ENCODE data around the gene SLC36A1. TPM values are rescaled to one million over a fixed set of nuclear protein-coding genes. Genes with fewer than 3 reads are reported as not detected.
"Not testable (repeated sequence)": the region's sequence is repeated elsewhere in the genome, so short reads cannot be mapped to it uniquely, and the experiment has no call there.

The SLC36A1 gene
- total RNA-seq, 1 donor from 2014 or later: 1.4 TPM

DNA sequence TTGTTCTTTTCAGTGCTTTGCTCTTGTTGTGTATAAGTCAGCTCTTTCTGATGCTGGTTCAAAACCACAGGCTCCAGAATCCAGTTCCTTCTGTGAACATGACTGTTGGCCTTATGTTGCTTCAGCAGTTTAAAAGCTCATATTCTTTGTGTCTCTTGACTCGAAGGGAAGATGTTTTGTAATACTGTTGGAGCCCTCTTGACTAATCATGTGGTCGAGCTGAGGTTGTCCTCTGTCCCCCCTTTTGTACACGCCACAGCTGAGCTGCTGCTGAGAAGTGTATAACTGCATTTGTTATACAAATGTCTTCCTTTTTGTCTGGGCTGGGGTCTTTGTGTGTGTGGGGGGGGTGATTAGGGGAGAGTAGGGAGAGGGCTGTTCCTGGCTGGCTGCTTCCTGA is 35.8 kb downstream of the SLC36A1 start:
- no peak for DNase-seq (ENCODE audit: low read depth in 2 of 2)

DNA sequence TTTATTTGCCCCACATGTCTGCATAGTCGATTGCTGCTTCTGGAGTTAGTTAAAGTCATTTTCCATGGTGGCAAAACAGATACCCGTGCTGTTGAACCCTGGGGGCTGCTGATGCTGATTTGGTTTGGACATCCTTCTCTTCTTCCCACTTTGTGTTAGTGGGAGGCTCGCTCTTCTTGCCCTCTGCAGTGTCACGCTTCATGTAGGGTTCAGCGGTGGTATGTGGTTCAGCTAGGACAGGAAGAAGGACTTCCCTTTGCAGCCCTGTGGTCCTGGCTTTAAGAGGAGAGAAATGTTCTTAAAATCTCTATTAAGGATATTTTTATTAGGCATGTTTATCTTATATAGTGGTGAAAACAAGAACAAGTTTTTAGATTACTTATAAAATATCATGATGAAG is 36.2 kb downstream of the SLC36A1 start:
- no peak for DNase-seq (ENCODE audit: low read depth in 2 of 2)

DNA sequence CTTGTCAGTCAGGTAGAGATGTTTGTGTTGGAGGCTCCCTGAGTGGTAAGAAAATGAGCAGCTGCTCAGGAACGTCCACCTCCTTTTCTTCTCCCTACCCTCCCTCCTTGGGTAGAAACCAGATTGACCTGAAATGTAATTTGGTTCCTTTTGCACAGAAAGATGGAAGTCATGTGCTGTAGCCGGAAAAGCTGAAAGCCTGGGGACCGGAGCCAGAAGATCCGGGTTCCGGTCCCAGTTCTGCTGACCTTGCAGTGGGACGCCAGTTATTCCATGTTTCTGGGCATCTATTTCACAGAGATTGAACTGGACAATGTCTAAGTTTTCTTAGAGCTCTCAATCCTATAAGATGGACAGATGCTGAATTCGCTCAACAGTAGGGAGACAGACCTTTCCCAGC is 40.1 kb downstream of the SLC36A1 start:
- DNase-seq (ENCODE audit: low read depth in 2 of 2): no peak

DNA sequence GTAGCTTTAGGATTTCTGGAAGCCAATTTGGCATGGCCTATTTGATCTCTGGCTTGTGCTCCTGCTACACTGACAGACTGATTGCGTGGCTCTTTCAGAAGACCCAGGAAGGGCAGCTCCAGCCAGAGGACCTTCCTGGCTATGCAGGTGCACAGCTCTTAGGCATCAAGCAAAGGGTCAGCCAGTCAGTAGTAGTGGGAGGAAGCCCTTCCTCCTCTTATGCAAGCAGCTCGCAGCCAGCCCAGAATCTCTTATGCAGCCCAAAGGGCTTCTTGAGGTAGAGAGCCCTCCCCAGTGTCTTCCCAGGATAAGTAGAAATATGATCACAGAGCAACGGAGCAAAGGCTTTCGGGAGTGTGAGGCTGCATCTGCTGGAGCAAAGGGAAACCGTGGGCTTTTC is 43.2 kb downstream of the SLC36A1 start:
- DNase-seq (ENCODE audit: low read depth in 2 of 2): no peak

DNA sequence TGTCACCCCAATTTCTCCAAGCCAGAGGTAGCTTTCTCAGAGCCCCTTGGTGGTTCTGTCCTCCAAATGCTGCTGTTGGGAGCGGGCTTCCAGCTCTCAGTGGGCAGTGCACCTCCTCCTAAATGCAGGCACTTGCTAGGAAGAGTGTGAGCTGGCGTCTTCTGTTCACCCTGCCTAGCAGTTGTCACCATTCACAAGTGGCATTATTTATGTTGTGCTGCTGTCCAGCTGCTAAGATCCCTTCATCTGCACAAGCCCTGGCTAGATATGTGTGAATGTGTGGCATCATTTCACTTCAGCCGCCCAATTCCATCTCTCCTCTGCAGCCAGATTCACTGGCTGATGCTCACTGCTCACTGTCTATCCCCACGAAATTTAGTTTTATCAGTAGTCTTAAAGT is 43.7 kb downstream of the SLC36A1 start:
- DNase-seq (ENCODE audit: low read depth in 2 of 2): no peak

DNA sequence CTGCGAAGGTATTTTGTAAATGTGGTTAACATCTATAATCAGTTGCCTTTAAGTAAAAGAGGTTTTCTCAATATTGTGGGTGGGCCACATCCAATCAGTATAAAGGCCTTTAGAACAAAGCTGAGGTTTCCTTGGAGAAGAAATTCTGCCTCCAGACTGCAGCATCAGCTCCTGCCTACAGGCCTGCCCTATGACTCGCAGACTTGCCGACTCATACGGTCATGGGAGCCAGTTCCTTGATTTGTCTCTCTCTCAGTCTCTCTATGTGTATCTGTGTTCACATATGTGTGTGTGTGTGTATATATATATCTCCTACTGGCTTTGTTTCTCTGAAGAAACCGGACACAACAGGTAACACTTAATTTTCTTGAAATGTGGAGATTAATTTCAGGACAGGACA is 45.3 kb downstream of the SLC36A1 start:
- DNase-seq (ENCODE audit: low read depth in 2 of 2): peak in 1 of 2 donors; percentile 32

DNA sequence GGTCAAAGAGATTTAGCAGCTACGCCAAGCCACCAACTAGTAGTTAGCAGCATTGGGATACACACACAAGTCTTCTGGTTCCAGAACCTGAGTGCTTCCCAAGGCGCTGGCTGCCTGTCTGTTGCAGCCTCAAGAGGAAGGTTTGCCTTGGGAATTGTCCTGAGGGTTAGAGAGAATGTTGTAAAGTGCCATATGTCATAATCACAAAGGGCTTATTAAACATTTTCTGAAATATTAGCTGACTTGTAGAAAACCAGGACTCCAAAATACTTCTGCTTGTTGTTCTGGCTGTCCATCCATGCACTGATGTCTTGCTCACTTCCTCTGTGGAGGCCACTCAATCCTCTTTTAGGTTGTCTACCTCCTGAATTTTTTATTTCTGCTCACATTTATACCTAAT is 46.3 kb downstream of the SLC36A1 start:
- no peak for DNase-seq (ENCODE audit: low read depth in 2 of 2)

DNA sequence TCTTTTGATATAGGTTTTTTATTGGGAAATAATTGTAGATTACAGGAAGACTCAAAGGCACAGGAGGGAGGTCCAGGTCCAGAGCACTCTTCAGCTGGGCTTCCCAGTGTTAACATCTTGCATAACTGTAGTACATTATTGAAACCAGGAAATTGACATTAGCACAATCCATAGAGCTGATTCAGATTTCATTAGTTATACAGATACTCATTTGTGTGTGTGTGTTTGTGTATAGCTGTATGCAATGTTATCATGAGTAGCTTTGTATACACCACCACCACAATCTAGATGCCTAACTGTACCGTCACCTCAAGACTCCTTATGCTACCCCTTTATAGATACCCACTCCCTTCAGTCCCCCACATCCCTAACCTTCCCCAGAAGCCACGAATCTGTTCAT is 47.9 kb downstream of the SLC36A1 start:
- DNase-seq (ENCODE audit: low read depth in 2 of 2): no peak

DNA sequence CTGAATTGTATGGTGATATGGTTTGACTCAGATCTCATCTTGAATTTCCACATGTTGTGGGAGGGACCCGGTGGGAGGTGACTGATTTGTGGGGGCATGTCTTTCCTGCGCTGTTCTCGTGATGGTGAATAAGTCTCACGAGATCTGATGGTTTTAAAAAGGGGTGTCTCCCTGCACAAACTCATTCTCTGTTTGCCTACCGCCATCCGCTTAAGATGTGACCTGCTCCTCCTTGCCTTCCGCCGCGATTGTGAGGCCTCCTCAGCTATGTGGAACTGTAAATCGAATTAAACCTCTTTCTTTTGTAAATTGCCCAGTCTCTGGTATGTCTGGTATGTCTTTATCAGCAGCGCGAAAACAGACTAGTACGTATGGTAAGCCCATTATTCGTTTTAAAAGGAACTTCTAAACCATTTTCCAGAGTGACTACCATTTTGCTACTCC is 48.7 kb downstream of the SLC36A1 start:
- no peak for DNase-seq (ENCODE audit: low read depth in 2 of 2)

DNA sequence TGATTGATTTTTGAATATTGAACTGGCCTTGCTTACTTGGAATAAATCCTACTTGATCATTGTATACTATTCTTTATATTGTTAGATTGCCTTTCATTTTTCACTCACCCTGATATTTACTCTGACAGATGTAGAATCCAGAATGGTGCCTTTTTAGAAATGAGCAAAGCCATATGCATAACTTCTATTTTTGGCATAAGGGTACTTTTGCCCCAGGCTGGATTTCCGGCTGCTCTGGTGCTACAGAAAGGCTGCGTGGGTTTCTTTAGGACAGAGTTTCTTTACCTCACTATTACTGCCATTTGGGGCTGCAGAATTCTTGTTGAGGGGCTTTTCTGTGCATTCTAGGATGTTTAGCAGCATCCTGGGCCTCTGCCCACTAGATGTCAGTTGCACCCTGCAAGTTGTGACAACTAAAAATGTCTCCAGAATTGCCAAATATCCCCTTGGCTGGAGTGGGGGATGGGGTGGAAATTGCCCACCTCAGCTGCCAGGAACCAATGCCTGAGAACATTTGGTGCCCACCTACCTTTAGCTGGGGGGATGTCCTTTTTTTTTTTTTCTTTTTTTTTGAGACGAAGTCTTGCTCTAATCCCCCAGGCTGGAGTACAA is 50.1 kb downstream of the SLC36A1 start:
- DNase-seq (ENCODE audit: low read depth in 2 of 2): no peak

DNA sequence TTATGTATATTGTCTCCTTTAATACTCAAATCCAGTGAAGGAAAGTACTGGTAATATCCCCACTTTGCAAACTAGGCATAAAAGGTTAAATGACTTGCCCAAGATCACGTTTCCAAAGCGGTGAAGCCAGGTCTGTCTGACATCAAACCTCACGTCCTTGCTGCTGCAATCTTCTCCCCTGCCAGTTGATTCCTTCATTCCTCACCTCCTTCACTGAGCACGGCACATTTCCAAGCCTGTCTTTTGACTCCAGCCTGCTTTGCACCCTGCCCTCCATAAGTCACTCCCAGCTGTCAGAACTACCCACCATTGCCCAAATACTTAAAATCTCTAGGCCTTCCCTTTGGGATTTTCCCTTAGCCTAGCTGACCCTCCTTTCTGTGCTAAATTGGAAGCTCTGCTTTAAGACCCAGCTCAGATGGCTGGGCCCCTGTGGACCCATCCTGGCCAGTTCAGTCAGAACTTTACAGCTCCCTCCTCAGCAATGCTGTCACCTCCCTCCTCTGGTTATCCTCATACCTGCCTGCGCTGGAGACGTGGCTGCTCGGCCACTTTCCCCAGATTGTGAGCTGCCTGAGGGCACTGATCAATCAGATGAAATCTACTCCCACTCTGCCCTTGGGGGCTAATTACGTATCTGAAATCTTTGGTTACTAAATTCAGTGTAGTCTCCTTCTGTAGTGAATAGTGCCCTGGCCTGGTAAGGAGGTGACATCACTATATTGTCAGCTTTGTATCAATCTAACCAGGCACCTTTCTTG is 51.2 kb downstream of the SLC36A1 start:
- no peak for DNase-seq (ENCODE audit: low read depth in 2 of 2)

DNA sequence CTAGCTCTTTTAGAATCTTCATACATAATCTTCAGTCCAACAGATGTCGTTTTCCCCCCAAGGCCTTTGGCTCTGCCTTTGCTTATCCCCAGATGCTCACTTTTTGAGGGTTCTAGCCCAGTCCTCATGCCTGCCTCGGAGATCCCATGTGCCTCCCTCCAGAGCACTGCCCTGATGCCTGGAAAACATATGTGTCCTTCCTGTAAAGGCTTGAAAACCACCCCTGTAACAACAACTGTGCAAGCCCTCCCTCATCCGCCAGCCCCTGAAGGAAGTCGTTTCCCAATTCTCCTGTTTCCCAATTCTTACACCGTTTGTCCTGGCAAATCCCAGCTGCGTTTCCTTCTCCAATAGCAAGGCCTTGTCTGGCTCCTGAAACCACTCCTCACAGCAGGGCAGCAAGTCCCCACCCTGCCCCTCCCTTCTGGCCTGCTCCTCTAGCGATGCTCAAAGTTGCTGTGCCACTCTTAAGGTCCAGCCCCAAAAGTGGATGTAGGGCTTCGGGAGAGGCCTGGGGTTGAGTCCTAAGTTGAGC is 52.2 kb downstream of the SLC36A1 start:
- no peak for DNase-seq (ENCODE audit: low read depth in 2 of 2)

DNA sequence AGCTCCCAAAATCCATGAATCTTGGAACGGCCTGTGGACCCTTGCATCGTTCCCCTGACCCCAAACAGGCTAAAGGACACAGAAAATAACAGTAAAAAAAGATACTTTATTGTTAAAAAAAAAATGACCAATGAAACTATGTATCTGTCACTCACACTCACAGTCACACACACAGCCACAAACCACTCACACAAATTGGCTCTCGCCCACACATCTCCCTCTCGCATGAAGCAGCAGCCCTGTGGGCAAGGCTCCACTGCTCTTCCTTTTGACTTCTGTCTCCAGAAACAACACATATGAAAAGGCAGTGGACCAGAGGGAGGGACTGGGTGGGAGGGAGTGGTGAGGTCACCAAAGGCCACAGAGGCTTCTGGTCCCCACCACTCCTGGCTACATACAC is 56.6 kb downstream of the SLC36A1 start:
- DNase-seq (ENCODE audit: low read depth in 2 of 2): no peak

DNA sequence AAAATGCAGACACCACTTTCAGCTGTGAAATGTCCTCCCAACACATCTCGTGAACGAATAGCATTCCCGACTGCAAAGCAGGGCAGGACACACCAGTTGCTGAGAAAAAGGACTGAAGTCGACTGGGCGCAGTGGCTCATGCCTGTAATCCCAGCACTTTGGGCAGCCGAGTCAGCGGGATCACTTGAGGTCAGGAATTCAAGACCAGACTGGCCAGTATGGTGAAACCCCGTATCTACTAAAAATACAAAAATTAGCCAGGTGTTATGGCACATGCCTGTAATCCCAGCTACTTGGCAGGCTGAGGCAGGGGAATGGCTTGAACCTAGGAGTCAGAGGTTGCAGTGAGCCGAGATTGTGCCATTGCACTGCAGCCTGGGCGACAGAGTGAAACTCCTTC is 60.9 kb downstream of the SLC36A1 start:
- DNase-seq (ENCODE audit: low read depth in 2 of 2): not testable (repeated sequence)

DNA sequence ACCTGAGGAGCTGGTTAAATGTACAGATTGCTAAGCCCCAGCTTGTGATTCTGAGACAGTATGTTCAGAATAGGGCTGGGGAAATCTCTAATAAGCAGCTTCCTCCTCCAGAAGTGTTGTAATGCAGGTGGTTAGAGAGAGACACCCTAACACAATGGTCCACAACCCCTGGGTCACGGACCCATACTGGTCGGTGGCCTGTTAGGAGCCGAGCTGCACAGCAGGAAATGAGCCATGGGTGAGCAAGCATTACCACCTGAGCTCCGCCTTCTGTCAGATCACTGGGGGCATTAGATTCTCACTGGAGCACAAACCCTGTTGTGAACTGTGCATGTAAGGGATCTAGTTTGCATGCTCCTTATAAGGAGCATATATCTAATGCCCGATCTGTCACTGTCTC is 61.8 kb downstream of the SLC36A1 start:
- peak; percentile 10 to 73 for DNase-seq (ENCODE audit: low read depth in 2 of 2)

DNA sequence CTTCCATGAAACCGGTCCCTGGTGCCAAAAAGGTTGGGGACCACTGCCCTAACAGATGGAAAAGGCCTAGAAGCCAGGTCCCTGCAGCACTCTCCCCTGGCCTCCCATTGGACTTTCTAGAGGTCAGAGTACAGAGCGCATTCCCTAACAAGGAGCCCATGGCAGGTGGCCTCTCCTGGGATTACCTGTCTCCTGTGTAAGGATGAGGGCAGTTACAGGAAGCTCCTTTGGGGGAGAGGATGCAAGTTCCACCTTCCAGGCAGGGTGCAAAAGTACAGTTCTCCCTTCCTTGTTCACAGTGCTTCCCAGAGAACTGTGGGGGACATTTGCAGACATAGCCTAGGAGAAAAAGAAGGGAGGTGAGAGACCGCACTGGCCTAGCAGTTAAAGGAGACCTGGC is 62.4 kb downstream of the SLC36A1 start:
- no peak for DNase-seq (ENCODE audit: low read depth in 2 of 2)

DNA sequence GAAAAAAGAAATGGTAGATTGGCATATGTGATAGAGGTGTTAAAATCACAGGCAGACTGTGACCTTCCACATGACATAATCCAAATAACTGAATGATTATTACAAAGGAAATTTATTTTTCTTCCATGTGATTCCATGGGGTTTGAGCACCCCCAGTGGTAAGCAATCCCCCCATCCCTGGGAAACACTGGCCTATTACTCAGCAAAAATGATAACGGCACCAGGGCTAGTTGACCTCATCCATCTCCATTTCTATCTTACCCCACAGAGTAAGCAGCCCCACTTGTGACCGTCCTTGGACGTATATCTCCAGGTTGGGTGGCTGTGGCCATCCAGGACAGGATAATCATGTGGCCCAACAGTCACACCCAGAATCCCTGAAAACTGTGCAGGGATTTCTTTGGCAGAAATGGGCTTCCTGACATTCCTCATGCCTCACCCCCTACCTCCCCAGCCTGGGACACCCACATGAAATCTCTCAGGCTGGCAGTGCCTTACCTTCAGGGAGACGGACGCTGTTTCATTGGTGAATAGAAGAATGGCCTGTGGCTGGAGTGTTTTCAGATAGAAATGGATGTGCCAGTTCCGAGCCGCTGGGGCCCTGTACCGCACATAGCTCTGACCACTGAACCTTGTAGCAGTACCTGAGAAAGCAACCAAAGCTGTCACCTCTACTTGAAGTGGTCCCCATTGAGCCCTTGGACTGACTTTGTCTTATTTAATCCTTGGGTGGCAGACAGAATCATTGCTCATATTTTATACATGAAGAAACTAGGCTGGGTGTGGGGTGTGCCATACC is 69.9 kb downstream of the SLC36A1 start:
- no peak for DNase-seq (ENCODE audit: low read depth in 2 of 2)

DNA sequence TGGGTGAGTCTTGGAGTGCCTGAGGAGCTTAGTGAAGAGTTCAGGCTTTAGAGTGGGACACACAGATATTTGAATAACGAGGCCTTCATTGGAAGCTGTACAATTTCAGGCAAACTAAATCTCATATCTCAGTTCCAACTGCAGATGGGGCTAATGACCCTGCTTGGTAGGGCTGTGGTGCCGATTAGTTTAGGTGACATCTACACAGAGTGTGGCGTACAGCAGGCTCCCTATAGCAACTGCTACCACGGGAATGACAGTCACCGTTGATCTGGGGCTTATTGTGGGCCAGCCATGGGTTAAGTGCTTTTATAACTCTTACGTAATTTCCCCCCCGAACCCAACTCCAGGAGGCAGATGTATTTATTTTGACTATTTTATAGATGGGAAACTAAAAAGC is 72.9 kb downstream of the SLC36A1 start:
- no peak for DNase-seq (ENCODE audit: low read depth in 2 of 2)

DNA sequence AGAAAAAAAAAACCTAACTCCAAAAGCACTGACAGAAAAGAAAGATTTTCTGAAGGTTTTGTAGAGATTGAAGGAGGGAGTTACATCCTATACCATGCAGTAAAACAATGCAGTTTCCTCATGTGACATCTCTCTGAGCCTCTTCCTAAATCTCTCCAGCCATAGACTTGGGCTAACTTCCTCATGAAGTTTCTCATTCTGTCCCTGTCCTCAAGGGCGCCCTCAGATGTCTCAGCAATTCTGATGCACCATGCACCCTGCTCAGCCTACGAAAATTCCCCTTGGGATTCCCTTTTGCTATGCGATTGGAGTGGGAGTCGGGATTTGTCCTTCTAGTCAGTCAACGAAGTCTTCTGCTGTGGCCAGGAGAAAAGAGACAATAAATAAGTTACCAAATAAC is 74.8 kb downstream of the SLC36A1 start:
- no peak for DNase-seq (ENCODE audit: low read depth in 2 of 2)

DNA sequence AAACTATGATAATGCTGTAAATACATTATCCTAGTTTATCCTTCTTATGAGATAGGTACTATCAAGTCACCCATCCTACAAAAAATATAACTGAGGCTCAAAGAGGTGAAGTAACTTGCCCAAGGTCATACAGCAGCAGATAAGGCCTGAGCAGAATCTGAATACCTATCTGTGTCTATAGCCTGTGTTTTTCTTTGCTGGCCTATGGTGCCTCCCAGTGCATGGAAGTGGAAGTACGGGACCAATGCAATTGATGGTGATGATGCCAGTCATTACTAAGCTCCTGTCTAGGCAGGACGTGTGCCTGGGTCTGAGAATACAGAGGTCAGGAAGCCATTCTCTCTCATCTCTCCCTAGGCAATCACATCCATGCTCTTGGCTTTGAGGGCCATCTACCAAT is 75.9 kb downstream of the SLC36A1 start:
- peak; percentile 56 to 69 for DNase-seq (ENCODE audit: low read depth in 2 of 2)

DNA sequence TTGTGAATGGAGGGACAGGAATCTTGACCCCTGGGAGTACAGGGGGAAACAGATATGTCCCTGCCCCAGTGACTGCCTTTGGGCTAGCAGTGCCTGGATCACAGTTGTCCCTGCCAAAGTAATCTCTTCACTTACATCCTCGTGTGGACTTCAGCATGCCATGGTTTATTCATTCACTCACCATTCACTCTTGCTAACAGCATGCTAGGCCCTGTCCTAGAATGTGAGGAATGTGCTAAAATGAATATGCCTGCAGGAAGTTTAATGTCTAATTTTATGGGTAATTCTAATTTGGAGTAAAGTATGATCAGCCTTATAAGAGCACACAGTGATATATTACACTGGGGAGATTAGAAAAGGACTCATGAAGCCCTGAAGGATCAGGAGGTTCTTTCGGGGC is 80.8 kb downstream of the SLC36A1 start:
- DNase-seq (ENCODE audit: low read depth in 2 of 2): no peak

DNA sequence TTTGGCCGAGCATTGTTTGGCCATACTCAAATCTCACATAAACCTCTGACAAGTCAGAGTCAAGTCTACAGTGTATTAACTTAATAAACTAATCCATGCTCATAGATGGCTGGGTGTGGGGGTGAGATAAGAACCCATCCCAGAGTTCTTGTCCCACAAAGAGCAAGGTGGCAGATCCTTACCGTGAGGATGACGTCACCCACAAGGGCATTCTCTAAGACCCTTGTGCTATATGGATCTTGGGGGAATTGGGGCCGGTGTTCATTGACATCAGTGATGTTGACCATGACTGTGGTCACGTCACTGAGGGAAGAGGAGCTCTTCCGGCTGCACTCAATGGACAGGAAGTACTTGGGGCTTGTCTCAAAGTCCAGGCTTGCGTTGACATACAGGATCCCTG is 81.6 kb downstream of the SLC36A1 start:
- no peak for DNase-seq (ENCODE audit: low read depth in 2 of 2)
